ENCODE data around the gene C2orf72.

GRCh38 chr2:231028889-231029288 lies 8.4 kb upstream of the C2orf72 start:
- TF ChIP-seq CTCF (IDR thresholded peaks at IDR 0.05) (no peak), POLR2A (IDR thresholded peaks at IDR 0.05) (no peak)
